IMR-90 (cell line): ENCODE data around the gene KRT78. TPM values are rescaled to one million over a fixed set of nuclear protein-coding genes. Genes with fewer than 3 reads are reported as not detected.

Experiments used
- ATAC-seq: fragments of 200-7000 bp; cut with Tn5 transposase; 2 replicates; pipeline ENCODE4 v1.9.1; 2020; ENCODE audit warnings: low read depth, mild to moderate bottlenecking, moderate library complexity
- BruUV-seq: library from RNA; stranded (reverse); fragments of 400-500 nt; replicated peaks from 2 replicates; lab custom pipeline; 2021; lab: Mats Ljungman, UMichigan
- CTCF ChIA-PET: fragments of 300-600 bp; formaldehyde crosslinking; extraction: SDS; loops from one replicate; lab custom pipeline; 2021; ENCODE audit warnings: antibody characterized with exemption; lab: Yijun Ruan, JAX
- POLR2A ChIA-PET: fragments of 300-600 bp; sonication (Branson Sonifier 250); formaldehyde crosslinking; loops from one replicate; lab custom pipeline; 2022; ENCODE audit warnings: antibody characterized with exemption; ENCODE audit not compliant: unreplicated experiment; lab: Charles Lee
- DNase-seq: peaks from one replicate; pipeline ENCODE4 v3.0.0; 2013
- H2AFZ ChIP-seq: replicated peaks from 2 replicates; pipeline ENCODE3; 2013; ENCODE audit warnings: low read length, mild to moderate bottlenecking; ENCODE audit not compliant: poor library complexity
- H2AK5ac ChIP-seq: 2 replicates; pipeline ENCODE4 v1.6.1; 2013; ENCODE audit warnings: low read depth, low read length, inconsistent platforms
- H2AK9ac ChIP-seq: replicated peaks from 2 replicates; pipeline ENCODE3; 2013; ENCODE audit warnings: mild to moderate bottlenecking, low read depth, low read length, moderate library complexity; ENCODE audit not compliant: poor library complexity
- H2BK120ac ChIP-seq: 2 replicates; pipeline ENCODE4 v1.6.1; 2013; ENCODE audit warnings: low read depth, low read length, inconsistent platforms
- H2BK15ac ChIP-seq: 3 replicates; pipeline ENCODE4 v1.6.1; 2013; ENCODE audit warnings: low read depth, low read length, inconsistent platforms
- H2BK20ac ChIP-seq: 2 replicates; pipeline ENCODE4 v1.6.1; 2013; ENCODE audit warnings: low read depth, mild to moderate bottlenecking, inconsistent platforms, low read length, moderate library complexity
- H2BK5ac ChIP-seq: 2 replicates; pipeline ENCODE4 v1.6.1; 2013; ENCODE audit warnings: mild to moderate bottlenecking, low read depth, low read length, inconsistent platforms; ENCODE audit not compliant: poor library complexity, severe bottlenecking
- H3K14ac ChIP-seq: replicated peaks from 2 replicates; pipeline ENCODE4 v1.6.1; 2013; ENCODE audit warnings: low read depth, low read length, inconsistent platforms
- H3K18ac ChIP-seq: 2 replicates; pipeline ENCODE4 v1.6.1; 2013; ENCODE audit warnings: low read depth, low read length, control low read depth
- H3K23ac ChIP-seq: 2 replicates; pipeline ENCODE4 v1.6.1; 2013; ENCODE audit warnings: low read depth, low read length, inconsistent platforms
- H3K27ac ChIP-seq: 2 replicates; pipeline ENCODE4 v1.5.1; 2013; ENCODE audit warnings: mild to moderate bottlenecking, control low read depth, low read length; ENCODE audit not compliant: insufficient read depth
- H3K27me3 ChIP-seq: 2 replicates; pipeline ENCODE4 v1.6.1; 2013; ENCODE audit warnings: low read length; ENCODE audit not compliant: control insufficient read depth, insufficient read depth
- H3K36me3 ChIP-seq: 2 replicates; pipeline ENCODE4 v1.6.1; 2013; ENCODE audit warnings: low read length, mixed read lengths; ENCODE audit not compliant: control insufficient read depth, insufficient read depth
- H3K4ac ChIP-seq: 2 replicates; pipeline ENCODE4 v1.6.1; 2013; ENCODE audit warnings: low read depth, low read length, inconsistent platforms
- H3K4me1 ChIP-seq: 2 replicates; pipeline ENCODE4 v1.6.1; 2013; ENCODE audit warnings: low read length, mixed read lengths; ENCODE audit not compliant: control insufficient read depth, insufficient read depth
- H3K4me2 ChIP-seq: 2 replicates; pipeline ENCODE4 v1.6.1; 2013; ENCODE audit warnings: low read depth, mild to moderate bottlenecking, control low read depth, low read length, moderate library complexity
- H3K4me3 ChIP-seq: 2 replicates; pipeline ENCODE4 v1.5.1; 2013; ENCODE audit warnings: low read depth, mild to moderate bottlenecking, control low read depth, low read length, moderate library complexity; ENCODE audit not compliant: insufficient read depth
- H3K56ac ChIP-seq: 2 replicates; pipeline ENCODE4 v1.6.1; 2013; ENCODE audit warnings: low read length, inconsistent platforms; ENCODE audit not compliant: insufficient read depth; ENCODE audit errors: extremely low read depth
- H3K79me1 ChIP-seq, 2 experiments: 2 replicates each; pipeline ENCODE4 v1.6.1; 2013; ENCODE audit warnings: low read length in 2 of 2, inconsistent platforms in 1 of 2, low read depth in 1 of 2
- H3K9ac ChIP-seq: 2 replicates; pipeline ENCODE4 v1.6.1; 2013; ENCODE audit warnings: low read depth, low read length, control low read depth
- H3K9me1 ChIP-seq: 2 replicates; pipeline ENCODE4 v1.6.1; 2013; ENCODE audit warnings: low read length, inconsistent platforms; ENCODE audit not compliant: insufficient read depth
- H3K9me3 ChIP-seq: 2 replicates; pipeline ENCODE4 v1.6.1; 2013; ENCODE audit warnings: low read length; ENCODE audit not compliant: control insufficient read depth, insufficient read depth
- H4K20me1 ChIP-seq: 2 replicates; pipeline ENCODE4 v1.6.1; 2013; ENCODE audit warnings: low read length, inconsistent platforms; ENCODE audit not compliant: insufficient read depth
- H4K5ac ChIP-seq: 2 replicates; pipeline ENCODE4 v1.6.1; 2013; ENCODE audit warnings: mild to moderate bottlenecking, low read depth, low read length, control low read depth
- H4K8ac ChIP-seq, 2 experiments: 2 replicates each; pipeline ENCODE4 v1.6.1; 2013; ENCODE audit warnings: low read depth in 2 of 2, low read length in 2 of 2, control low read depth in 1 of 2, inconsistent platforms in 1 of 2
- H4K91ac ChIP-seq: 2 replicates; pipeline ENCODE4 v1.6.1; 2013; ENCODE audit warnings: low read depth, low read length, inconsistent platforms; ENCODE audit not compliant: insufficient read depth
- BHLHE40 ChIP-seq: fragments of 150-350 bp; IDR thresholded peaks from 2 replicates; pipeline ENCODE4 v1.6.1; 2016; ENCODE audit warnings: mild to moderate bottlenecking, low read depth, low read length
- CEBPB ChIP-seq: IDR thresholded peaks from 2 replicates; pipeline ENCODE4 v1.6.1; 2012; ENCODE audit warnings: low read depth, low read length, improper control_type of control experiment
- CHD1 ChIP-seq: IDR thresholded peaks from 2 replicates; pipeline ENCODE4 v1.6.1; 2012; ENCODE audit warnings: low read depth, low read length, improper control_type of control experiment
- CTCF ChIP-seq: conservative IDR thresholded peaks from 2 replicates; pipeline ENCODE4 v1.5.1; 2012; ENCODE audit warnings: mild to moderate bottlenecking, low read depth, low read length, improper control_type of control experiment
- ELK1 ChIP-seq: fragments of 150-350 bp; IDR thresholded peaks from 2 replicates; pipeline ENCODE4 v1.6.1; 2016; ENCODE audit warnings: low read depth, mild to moderate bottlenecking, low read length, moderate library complexity, borderline replicate concordance
- FOS ChIP-seq: fragments of 150-350 bp; IDR thresholded peaks from 2 replicates; pipeline ENCODE4 v1.6.1; 2016; ENCODE audit warnings: low read depth, low read length
- MAFK ChIP-seq: IDR thresholded peaks from 2 replicates; pipeline ENCODE4 v1.6.1; 2012; ENCODE audit warnings: low read depth, low read length, improper control_type of control experiment
- MAZ ChIP-seq: IDR thresholded peaks from 2 replicates; pipeline ENCODE4 v1.6.1; 2012; ENCODE audit warnings: low read depth, mild to moderate bottlenecking, low read length, improper control_type of control experiment, moderate library complexity, borderline replicate concordance
- MXI1 ChIP-seq: IDR thresholded peaks from 2 replicates; pipeline ENCODE4 v1.6.1; 2012; ENCODE audit warnings: low read depth, mild to moderate bottlenecking, low read length, moderate library complexity, borderline replicate concordance
- NFE2L2 ChIP-seq: fragments of 150-350 bp; IDR thresholded peaks from 2 replicates; pipeline ENCODE4 v1.6.1; 2016; ENCODE audit warnings: low read depth, mild to moderate bottlenecking, low read length
- POLR2A ChIP-seq: IDR thresholded peaks from 2 replicates; pipeline ENCODE4 v1.6.1; 2012; ENCODE audit warnings: mild to moderate bottlenecking, low read depth, low read length
- RAD21 ChIP-seq: IDR thresholded peaks from 2 replicates; pipeline ENCODE4 v1.6.1; 2012; ENCODE audit warnings: low read length, improper control_type of control experiment
- RFX5 ChIP-seq: IDR thresholded peaks from 2 replicates; pipeline ENCODE4 v1.8.0; 2012; ENCODE audit warnings: low read depth, mild to moderate bottlenecking, low read length, moderate library complexity
- SMC3 ChIP-seq: fragments of 150-350 bp; IDR thresholded peaks from 2 replicates; pipeline ENCODE4 v1.6.1; 2016; ENCODE audit warnings: low read depth, mild to moderate bottlenecking, antibody characterized with exemption, low read length, moderate library complexity
- WGBS, 2 experiments: methylation state at CpG; one replicate each; pipeline versions ENCODE4 v1.1.5 to v1.1.7; 2013; ENCODE audit warnings: missing lambda C conversion rate in 2 of 2; ENCODE audit not compliant: insufficient read length in 1 of 2; ENCODE audit errors: extremely low coverage in 2 of 2; 5-methylcytosine and 5-hydroxymethylcytosine counted together
- dilution Hi-C: fragments of 300-500 bp; cut with HindIII; formaldehyde crosslinking; loops from one replicate; pipeline ENCODE4 v1.14.3; 2018; ENCODE audit warnings: low sequenced_read_pairs; ENCODE audit not compliant: unreplicated experiment
- in situ Hi-C: fragments of 300-500 bp; cut with MboI; formaldehyde crosslinking; loops from 3 replicates; pipeline ENCODE4 v1.14.3; 2019; ENCODE audit warnings: low sequenced_read_pairs, inconsistent platforms, mixed read lengths
- intact Hi-C: fragments of 100-400 bp; cut with micrococcal nuclease; formaldehyde crosslinking; loops from 2 replicates; pipeline ENCODE4 v1.10.0; 2022
- polyA plus RNA-seq, 3 experiments: library from polyadenylated mRNA; depleted of rRNA; stranded (reverse); fragments of >200 nt; gene quantifications; 2 replicates each; pipeline ENCODE4 v1.2.3, GENCODE V29; 2012; ENCODE audit warnings: low replicate concordance in 1 of 3
- total RNA-seq: library from RNA; depleted of rRNA; stranded (reverse); fragments of >200 nt; gene quantifications from 2 replicates; pipeline ENCODE4 v1.2.3, GENCODE V29; 2012
- TF ChIP-seq, protein P1 (sequence below): fragments of 150-350 bp; IDR thresholded peaks from 2 replicates; pipeline ENCODE4 v1.6.1; 2017; ENCODE audit warnings: mild to moderate bottlenecking, antibody characterized with exemption, low read length, low read depth

Gene KRT78
- total and polyA plus RNA-seq, 2 of the 4 experiments (the other 2 are of a cell fraction) = not detected

DNA sequence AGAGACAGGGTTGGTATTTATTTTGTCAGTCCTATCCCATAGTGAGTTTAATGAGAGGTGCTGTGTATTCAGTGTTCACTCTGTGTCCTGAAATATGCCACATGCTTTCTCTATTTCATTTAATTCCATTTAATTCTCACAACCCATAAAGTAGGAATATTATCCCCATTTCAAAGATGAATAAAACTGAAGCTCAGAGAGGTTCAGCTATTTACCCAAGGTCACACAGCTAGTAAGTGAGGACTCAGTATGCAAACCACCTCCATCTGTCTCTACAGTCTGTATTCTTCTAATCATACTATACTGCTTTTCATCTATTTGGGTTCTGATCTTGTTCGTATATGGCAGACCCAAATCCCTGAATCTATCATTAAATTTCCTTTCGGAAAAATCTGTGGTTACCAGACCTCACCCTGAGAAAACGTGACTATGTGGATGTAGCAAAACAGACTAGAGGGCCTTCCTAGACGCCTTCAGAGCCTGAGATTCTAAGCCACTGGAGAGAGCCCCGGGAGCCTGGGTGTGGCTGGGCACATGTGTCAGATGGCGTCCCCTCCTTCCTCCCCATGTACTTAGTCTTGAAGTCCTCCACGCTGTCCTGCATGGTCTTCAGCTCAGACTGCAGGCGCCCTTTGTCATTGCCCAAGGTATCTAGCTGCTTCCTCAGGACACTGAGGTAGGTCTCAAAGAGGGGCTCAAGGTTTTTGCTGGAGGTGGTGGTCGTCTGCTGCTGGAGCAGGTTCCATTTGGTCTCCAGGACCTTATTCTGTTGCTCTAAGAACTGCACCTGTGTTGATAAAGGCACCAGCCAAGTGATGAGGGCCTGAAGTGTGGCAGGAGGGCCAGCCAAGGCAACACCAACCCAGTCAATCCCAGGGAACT is 37.4 kb downstream of the KRT78 start:
- Histone ChIP-seq H3K9ac (no peak overlapping the region), H3K27ac (no peak overlapping the region), H2AK9ac (no peak overlapping the region), H2AFZ (no peak overlapping the region), H3K4me1 (peaks cover 6% of the 10 kb centered on the region), H3K18ac (no peak overlapping the region), H3K23ac (no peak overlapping the region; the same call in 1 of the 2 replicates), H3K4me3 (no peak overlapping the region), H3K36me3 (no peaks in the 10 kb centered on the region), H3K56ac (no peak overlapping the region), H4K91ac (no peak overlapping the region), H3K9me1 (no peaks in the 10 kb centered on the region), H3K79me1 (no peaks in the 10 kb centered on the region), H3K14ac (no peak overlapping the region), H2BK5ac (no peak overlapping the region), H2BK120ac (no peak overlapping the region), H3K27me3 (peaks cover 45% of the 10 kb centered on the region), H4K8ac (no peak overlapping the region), H2AK5ac (no peak overlapping the region), H3K4ac (no peak overlapping the region), H4K20me1 (no peaks in the 10 kb centered on the region), H3K4me2 (no peak overlapping the region), H2BK15ac (no peak overlapping the region), H4K5ac (no peak overlapping the region), H2BK20ac (no peak overlapping the region), H3K9me3 (no peaks in the 10 kb centered on the region)
- DNase-seq (no peak), ATAC-seq (no peak)
- no TSS peak for BruUV-seq
- ChIA-PET POLR2A (no interaction called here), CTCF (interaction anchor here (0.6 kb wide), 1 partner anchor 20 kb away, joined by 4 read pairs; no protein-coding TSS in a partner anchor)
- intact Hi-C loops = no loop called here
- dilution Hi-C loops = no loop called here
- in situ Hi-C loops = no loop called here
- TF ChIP-seq RAD21 (no peak), ELK1 (no peak), CTCF (no peak), NFE2L2 (no peak), BHLHE40 (no peak), MAZ (no peak), SMC3 (no peak), MAFK (no peak), CHD1 (no peak), MXI1 (no peak), RFX5 (no peak), FOS (no peak), POLR2A (no peak), CEBPB (no peak)
- TF ChIP-seq, protein P1, sequence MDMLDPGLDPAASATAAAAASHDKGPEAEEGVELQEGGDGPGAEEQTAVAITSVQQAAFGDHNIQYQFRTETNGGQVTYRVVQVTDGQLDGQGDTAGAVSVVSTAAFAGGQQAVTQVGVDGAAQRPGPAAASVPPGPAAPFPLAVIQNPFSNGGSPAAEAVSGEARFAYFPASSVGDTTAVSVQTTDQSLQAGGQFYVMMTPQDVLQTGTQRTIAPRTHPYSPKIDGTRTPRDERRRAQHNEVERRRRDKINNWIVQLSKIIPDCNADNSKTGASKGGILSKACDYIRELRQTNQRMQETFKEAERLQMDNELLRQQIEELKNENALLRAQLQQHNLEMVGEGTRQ = no peak
- no CpG with 5 or more reads among the region's 9 CpGs for WGBS, 2 experiments
